HFF-Myc (cell line): ENCODE data around the gene MUCL3.
"Not testable (repeated sequence)": the region's sequence is repeated elsewhere in the genome, so short reads cannot be mapped to it uniquely, and the experiment has no call there.

Source experiments
- DNase-seq: peaks from one replicate; pipeline ENCODE4 v3.0.0-alpha.2; 2011; ENCODE audit warnings: low read depth; ENCODE audit errors: extremely low read depth
- H3K4me3 ChIP-seq: replicated peaks from 2 replicates; pipeline ENCODE4 v1.5.1; 2011; ENCODE audit warnings: low read depth, mild to moderate bottlenecking, control low read depth, low read length
- CTCF ChIP-seq: IDR thresholded peaks from 2 replicates; pipeline ENCODE4 v1.5.1; 2012; ENCODE audit warnings: mild to moderate bottlenecking, low read depth, low read length, control low read depth; ENCODE audit errors: missing control alignments

MUCL3 gene

GRCh38 chr6:30917487-30917886, 23.3 kb upstream of the MUCL3 start:
- no peak for DNase-seq
- TF ChIP-seq CTCF, result no peak

GRCh38 chr6:30918670-30919069, 22.1 kb upstream of the MUCL3 start:
- TF ChIP-seq CTCF, result no peak
- DNase-seq, result no peak
- H3K4me3 ChIP-seq, result no peak overlapping the region

More at GRCh38 chr6:30917487-30917886, 23.3 kb upstream of the MUCL3 start:
- H3K4me3 ChIP-seq, result no peak overlapping the region

GRCh38 chr6:30922447-30922852, 18.3 kb upstream of the MUCL3 start:
- no peak for DNase-seq
- TF ChIP-seq CTCF, result no peak
- no peak overlapping the region for H3K4me3 ChIP-seq

GRCh38 chr6:30924040-30924627, 16.6 kb upstream of the MUCL3 start:
- H3K4me3 ChIP-seq, DNase-seq: not testable (repeated sequence)

DNA sequence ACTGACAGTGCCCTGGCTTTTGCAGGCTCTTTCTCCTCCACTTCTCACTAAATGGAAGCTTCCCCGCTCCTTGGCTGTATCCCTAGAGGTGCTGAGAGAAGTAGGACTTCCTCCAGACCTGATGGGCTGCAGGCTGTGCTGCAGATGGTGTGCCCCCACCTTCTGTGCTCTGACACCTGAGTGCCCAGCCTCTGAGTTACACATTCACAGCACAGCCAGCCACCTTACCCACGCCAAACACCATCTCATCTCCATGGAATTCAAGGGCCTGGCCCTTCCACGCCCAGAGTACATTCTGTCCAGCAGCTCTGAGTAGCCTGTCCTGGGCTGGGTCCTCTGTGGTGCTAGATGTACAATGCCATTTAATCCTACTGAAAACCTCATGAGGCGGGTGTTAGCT, 14.1 kb upstream of the MUCL3 start:
- no peak for TF ChIP-seq CTCF
- no peak overlapping the region for H3K4me3 ChIP-seq
- DNase-seq, result no peak

DNA sequence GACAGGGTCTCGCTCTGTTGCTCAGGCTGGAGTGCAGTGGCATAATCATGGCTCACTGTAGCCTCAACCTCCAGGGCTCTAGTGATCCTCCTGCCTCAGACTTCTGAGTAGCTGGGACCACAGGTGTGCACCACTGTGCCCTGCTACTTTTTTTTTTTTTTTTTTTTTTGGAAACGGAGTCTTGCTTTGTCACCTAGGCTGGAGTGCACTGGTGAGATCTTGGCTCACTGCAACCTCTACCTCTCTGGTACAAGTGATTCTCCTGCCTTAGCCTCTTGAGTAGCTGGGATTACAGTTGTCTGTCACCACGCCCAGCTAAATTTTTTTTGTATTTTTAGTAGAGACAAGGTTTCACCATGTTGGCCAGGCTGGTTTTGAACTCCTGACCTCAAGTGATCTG, 13.7 kb upstream of the MUCL3 start:
- DNase-seq, result not testable (repeated sequence)

GRCh38 chr6:30928677-30929076, 12.1 kb upstream of the MUCL3 start:
- DNase-seq, result no peak
- TF ChIP-seq CTCF, result no peak
- H3K4me3 ChIP-seq, result no peak overlapping the region

More for the DNA sequence above, 13.7 kb upstream of the MUCL3 start:
- H3K4me3 ChIP-seq, result not testable (repeated sequence)

GRCh38 chr6:30930506-30930905, 10.3 kb upstream of the MUCL3 start:
- H3K4me3 ChIP-seq, result no peak overlapping the region
- TF ChIP-seq CTCF, result no peak
- no peak for DNase-seq
